ENCODE measurements around the gene ARHGEF7.

ARHGEF7 gene

GRCh38 chr13:111139452-111139851, 24.3 kb downstream of the ARHGEF7 start:
- DNase-seq (ENCODE audit: low spot score): no peak

GRCh38 chr13:111139873-111140561, 24.9 kb downstream of the ARHGEF7 start:
- no peak for DNase-seq (ENCODE audit: low spot score)

- DNase-seq (ENCODE audit: low spot score): no peak
Measured at GRCh38 chr13:111140562-111141105, 25.5 kb downstream of the ARHGEF7 start.

GRCh38 chr13:111142472-111142871, 27.4 kb downstream of the ARHGEF7 start:
- DNase-seq (ENCODE audit: low spot score): no peak

GRCh38 chr13:111143865-111144540, 28.9 kb downstream of the ARHGEF7 start:
- no peak for DNase-seq (ENCODE audit: low spot score)

- DNase-seq (ENCODE audit: low spot score): no peak
Measured at GRCh38 chr13:111145071-111145470, 30.0 kb downstream of the ARHGEF7 start.

- no peak for DNase-seq (ENCODE audit: low spot score)
Measured at GRCh38 chr13:111145506-111145905, 30.4 kb downstream of the ARHGEF7 start.

GRCh38 chr13:111152844-111153243, 37.7 kb downstream of the ARHGEF7 start:
- DNase-seq (ENCODE audit: low spot score): no peak

- peak; percentile 87 for DNase-seq (ENCODE audit: low spot score)
Measured at GRCh38 chr13:111153279-111153976, 38.3 kb downstream of the ARHGEF7 start.

GRCh38 chr13:111153977-111154332, 38.8 kb downstream of the ARHGEF7 start:
- peak; percentile 37 for DNase-seq (ENCODE audit: low spot score)

GRCh38 chr13:111156421-111156820, 41.3 kb downstream of the ARHGEF7 start:
- DNase-seq (ENCODE audit: low spot score): no peak

- no peak for DNase-seq (ENCODE audit: low spot score)
Measured at GRCh38 chr13:111158136-111158805, 43.2 kb downstream of the ARHGEF7 start.

GRCh38 chr13:111159362-111160320, 44.5 kb downstream of the ARHGEF7 start:
- no peak for DNase-seq (ENCODE audit: low spot score)

GRCh38 chr13:111160648-111161047, 45.5 kb downstream of the ARHGEF7 start:
- no peak for DNase-seq (ENCODE audit: low spot score)

GRCh38 chr13:111161601-111162600, 46.8 kb downstream of the ARHGEF7 start:
- no peak for DNase-seq (ENCODE audit: low spot score)

GRCh38 chr13:111165241-111166010, 50.3 kb downstream of the ARHGEF7 start:
- no peak for DNase-seq (ENCODE audit: low spot score)

- DNase-seq (ENCODE audit: low spot score): no peak
Measured at GRCh38 chr13:111166882-111167675, 52.0 kb downstream of the ARHGEF7 start.

GRCh38 chr13:111168107-111168506, 53.0 kb downstream of the ARHGEF7 start:
- no peak for DNase-seq (ENCODE audit: low spot score)

Measured in CD4-positive, alpha-beta T cell treated with Interleukin-6 at 100 ng/mL for 8 hours (primary cell).